Measurements from ENCODE around the gene UPB1. TPM values are rescaled to one million over a fixed set of nuclear protein-coding genes. Genes with fewer than 3 reads are reported as not detected.

The UPB1 gene
- total RNA-seq, 1 donor from 2014 or later = not detected

DNA sequence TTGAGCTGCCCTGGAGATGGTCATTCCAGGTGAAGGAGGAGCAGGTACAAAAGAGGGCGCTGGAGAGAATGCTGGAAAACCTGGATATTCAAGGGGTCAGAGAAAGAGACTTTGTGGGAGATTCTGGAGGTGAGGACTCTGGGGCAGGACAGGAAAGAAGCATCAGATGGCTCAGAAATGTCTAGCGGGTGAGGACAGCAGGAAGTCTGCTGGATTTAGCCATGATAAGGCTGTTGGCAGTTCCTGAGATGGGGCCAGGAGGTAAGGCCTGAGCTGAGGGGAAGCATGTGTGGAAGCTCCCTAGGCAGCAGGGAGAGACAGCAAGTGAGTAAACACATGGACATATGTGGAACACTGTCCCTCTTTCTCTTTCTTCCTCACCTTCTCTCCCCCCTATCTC is 1.5 kb downstream of the UPB1 start:
- Histone ChIP-seq H3K4me1 (no peaks in the 10 kb centered on the region), H3K27me3 (no peaks in the 10 kb centered on the region), H3K36me3 (no peaks in the 10 kb centered on the region), H3K4me3 (no peak overlapping the region), H3K27ac (no peak overlapping the region), H3K9me3 (no peaks in the 10 kb centered on the region)
- intact Hi-C loops (cut with DNase I) = no loop called here
- TF ChIP-seq, protein P1, sequence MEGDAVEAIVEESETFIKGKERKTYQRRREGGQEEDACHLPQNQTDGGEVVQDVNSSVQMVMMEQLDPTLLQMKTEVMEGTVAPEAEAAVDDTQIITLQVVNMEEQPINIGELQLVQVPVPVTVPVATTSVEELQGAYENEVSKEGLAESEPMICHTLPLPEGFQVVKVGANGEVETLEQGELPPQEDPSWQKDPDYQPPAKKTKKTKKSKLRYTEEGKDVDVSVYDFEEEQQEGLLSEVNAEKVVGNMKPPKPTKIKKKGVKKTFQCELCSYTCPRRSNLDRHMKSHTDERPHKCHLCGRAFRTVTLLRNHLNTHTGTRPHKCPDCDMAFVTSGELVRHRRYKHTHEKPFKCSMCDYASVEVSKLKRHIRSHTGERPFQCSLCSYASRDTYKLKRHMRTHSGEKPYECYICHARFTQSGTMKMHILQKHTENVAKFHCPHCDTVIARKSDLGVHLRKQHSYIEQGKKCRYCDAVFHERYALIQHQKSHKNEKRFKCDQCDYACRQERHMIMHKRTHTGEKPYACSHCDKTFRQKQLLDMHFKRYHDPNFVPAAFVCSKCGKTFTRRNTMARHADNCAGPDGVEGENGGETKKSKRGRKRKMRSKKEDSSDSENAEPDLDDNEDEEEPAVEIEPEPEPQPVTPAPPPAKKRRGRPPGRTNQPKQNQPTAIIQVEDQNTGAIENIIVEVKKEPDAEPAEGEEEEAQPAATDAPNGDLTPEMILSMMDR (IDR thresholded peaks at IDR 0.05) = no peak
- no peak for DNase-seq (ENCODE audit: low spot score in 2 of 2)

DNA sequence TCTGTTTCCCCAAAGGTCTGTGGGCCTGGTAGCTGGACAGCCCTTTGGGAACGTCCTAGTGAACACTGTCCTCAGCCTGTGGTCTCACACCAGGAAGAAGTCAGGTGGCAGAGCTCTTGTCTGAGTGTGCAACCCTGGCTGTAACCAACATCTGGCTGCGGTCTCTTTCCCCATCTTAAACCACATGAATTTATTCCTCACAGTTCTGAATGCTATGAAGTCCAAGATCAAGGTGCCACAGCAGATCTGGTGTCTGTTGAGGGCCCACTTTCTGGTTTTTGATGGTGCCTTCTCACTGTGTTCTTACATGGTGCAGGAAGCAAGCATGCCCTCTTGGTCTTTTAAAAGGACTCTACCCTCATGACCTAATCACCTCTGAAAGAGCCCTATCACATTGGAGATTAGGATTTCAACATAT is 2.7 kb downstream of the UPB1 start:
- H3K36me3 ChIP-seq = no peaks in the 10 kb centered on the region
- TF ChIP-seq, protein P1 (IDR thresholded peaks at IDR 0.05) = no peak
- H3K27me3 ChIP-seq = no peaks in the 10 kb centered on the region
- no peak overlapping the region for H3K4me3 ChIP-seq
- H3K27ac ChIP-seq = no peak overlapping the region
- H3K9me3 ChIP-seq = no peaks in the 10 kb centered on the region
- DNase-seq (ENCODE audit: low spot score in 2 of 2) = no peak
- no peaks in the 10 kb centered on the region for H3K4me1 ChIP-seq
- intact Hi-C loops (cut with DNase I) = no loop called here

DNA sequence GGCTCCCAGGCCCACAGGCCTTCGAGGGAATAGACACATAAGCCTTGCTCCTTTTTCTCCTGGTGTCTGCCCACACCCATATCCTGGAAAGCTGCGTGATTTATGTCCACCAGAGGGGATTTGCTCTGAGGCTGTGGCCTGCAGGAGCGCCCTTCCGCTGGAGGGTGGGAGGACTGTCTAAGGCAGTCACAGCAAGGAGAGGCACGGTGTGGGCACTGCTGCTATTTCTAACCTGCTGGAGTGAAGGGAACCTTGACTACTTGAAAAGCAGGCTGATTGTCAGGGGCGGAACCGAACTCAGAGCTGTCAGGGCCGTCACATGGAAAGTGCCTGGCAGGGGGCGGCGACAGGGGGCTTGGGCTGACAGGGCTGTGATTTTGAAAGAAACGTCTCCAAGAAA is 3.7 kb downstream of the UPB1 start:
- intact Hi-C loops (cut with DNase I) = no loop called here

DNA sequence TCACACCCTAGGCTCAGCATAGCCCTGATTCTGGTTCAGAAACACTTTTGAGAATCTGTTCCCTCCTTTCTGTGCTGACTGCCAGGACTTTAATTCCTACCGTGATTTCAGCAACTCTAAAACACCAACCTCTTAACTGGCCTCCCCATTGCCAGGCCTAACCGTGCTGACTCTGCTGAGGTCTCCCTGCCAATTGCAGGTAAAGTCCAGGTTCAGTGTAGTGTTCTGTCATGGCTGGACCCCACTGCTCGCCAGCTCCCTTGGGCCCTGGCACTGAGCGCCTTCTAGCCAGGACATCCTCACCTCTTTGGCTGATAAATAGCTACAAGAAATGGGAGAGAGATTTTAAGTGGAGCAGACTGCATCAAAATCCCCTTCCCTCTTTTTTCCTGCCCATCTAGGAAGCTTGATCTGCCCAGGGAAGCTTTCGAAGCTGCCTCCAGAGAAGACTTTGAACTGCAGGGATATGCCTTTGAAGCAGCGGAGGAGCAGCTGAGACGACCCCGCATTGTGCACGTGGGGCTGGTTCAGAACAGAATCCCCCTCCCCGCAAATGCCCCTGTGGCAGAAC is 4.7 kb downstream of the UPB1 start:
- Histone ChIP-seq H3K9me3 (no peaks in the 10 kb centered on the region), H3K27ac (no peak overlapping the region), H3K4me1 (no peaks in the 10 kb centered on the region), H3K36me3 (no peaks in the 10 kb centered on the region), H3K4me3 (no peak overlapping the region), H3K27me3 (no peaks in the 10 kb centered on the region)
- DNase-seq (ENCODE audit: low spot score in 2 of 2) = no peak
- intact Hi-C loops (cut with DNase I) = loop anchor here (5.0 kb wide), 1 partner anchor 77 kb away; no protein-coding TSS in a partner anchor
- TF ChIP-seq, protein P1 (IDR thresholded peaks at IDR 0.05) = no peak

More for the DNA sequence above, 3.7 kb downstream of the UPB1 start:
- no peak overlapping the region for H3K4me3 ChIP-seq
- H3K9me3 ChIP-seq = no peaks in the 10 kb centered on the region
- H3K27ac ChIP-seq = no peak overlapping the region
- no peak for DNase-seq (ENCODE audit: low spot score in 2 of 2)
- H3K27me3 ChIP-seq = no peaks in the 10 kb centered on the region
- no peaks in the 10 kb centered on the region for H3K4me1 ChIP-seq
- TF ChIP-seq, protein P1 (IDR thresholded peaks at IDR 0.05) = no peak
- no peaks in the 10 kb centered on the region for H3K36me3 ChIP-seq

DNA sequence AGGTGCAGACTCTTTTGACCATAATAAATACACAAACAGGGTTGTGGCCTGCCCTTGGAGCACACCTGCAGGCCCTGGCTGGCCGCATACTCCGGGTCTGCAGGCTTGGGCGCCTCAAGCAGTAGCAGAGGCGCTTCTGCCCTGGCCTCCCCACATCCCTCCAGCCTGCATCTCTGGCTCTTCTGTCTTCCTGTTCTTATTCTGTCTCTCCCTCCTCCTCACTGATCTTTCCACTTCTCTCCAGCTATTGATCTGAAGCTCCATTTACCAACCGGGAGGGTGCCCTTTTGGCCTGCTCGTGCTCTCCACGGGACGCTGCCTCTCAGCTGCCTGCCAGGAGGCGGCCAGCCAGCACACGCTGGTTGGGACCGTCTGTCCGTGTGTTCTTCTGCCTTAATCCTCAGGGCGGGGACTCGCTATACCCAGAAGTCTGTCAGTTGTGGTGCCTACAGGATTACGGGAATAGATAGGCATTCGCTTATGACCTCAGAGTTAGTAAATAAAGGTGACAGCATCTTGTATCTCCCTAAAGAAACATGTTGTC is 5.2 kb downstream of the UPB1 start:
- Histone ChIP-seq H3K4me1 (no peaks in the 10 kb centered on the region), H3K4me3 (no peak overlapping the region), H3K27ac (no peak overlapping the region), H3K9me3 (no peaks in the 10 kb centered on the region), H3K27me3 (no peaks in the 10 kb centered on the region), H3K36me3 (no peaks in the 10 kb centered on the region)
- TF ChIP-seq, protein P1 (IDR thresholded peaks at IDR 0.05) = no peak
- intact Hi-C loops (cut with DNase I) = loop anchor here (5.0 kb wide), 1 partner anchor 78 kb away; no protein-coding TSS in a partner anchor
- no peak for DNase-seq (ENCODE audit: low spot score in 2 of 2)

Data from ascending aorta (tissue), 2 donors.